Liver (tissue), 9 donors: ENCODE results near the gene SOX6. TPM values are rescaled to one million over a fixed set of nuclear protein-coding genes. Genes with fewer than 3 reads are reported as not detected.

Experiments
- DNase-seq: peaks from one replicate; pipeline ENCODE4 v3.0.0-alpha.2; 2017; ENCODE audit warnings: low spot score
- H3K27ac ChIP-seq, 2 donors: one replicate each; pipeline ENCODE4 v1.7.0; 2013; ENCODE audit warnings: inconsistent platforms in 2 of 2, low read length in 2 of 2, control low read depth in 1 of 2, low read depth in 1 of 2, mild to moderate bottlenecking in 1 of 2
- H3K27me3 ChIP-seq, 4 donors: one replicate each; pipeline versions ENCODE4 v1.6.1 to v1.7.0; 2013; ENCODE audit warnings: low read length in 3 of 4, inconsistent platforms in 1 of 4, mild to moderate bottlenecking in 1 of 4, moderate library complexity in 1 of 4; ENCODE audit not compliant: control insufficient read depth in 4 of 4, insufficient read depth in 4 of 4
- H3K36me3 ChIP-seq, 4 donors: one replicate each; pipeline versions ENCODE4 v1.6.1 to v1.7.0; 2013; ENCODE audit warnings: low read length in 3 of 4, mild to moderate bottlenecking in 3 of 4, low read depth in 1 of 4, moderate library complexity in 1 of 4; ENCODE audit not compliant: control insufficient read depth in 4 of 4, insufficient read depth in 3 of 4
- H3K4me1 ChIP-seq, 4 donors: one replicate each; pipeline versions ENCODE4 v1.6.1 to v1.7.0; 2013; ENCODE audit warnings: low read length in 3 of 4, mild to moderate bottlenecking in 3 of 4, moderate library complexity in 1 of 4; ENCODE audit not compliant: control insufficient read depth in 4 of 4, insufficient read depth in 4 of 4
- H3K4me3 ChIP-seq, 3 donors: one replicate each; pipeline versions ENCODE4 v1.6.1 to v1.7.0; 2013; ENCODE audit warnings: low read length in 3 of 3, control low read depth in 1 of 3, low read depth in 1 of 3, mild to moderate bottlenecking in 1 of 3
- H3K9ac ChIP-seq, 2 donors: one replicate each; pipeline ENCODE4 v1.7.0; 2013; ENCODE audit warnings: low read length in 2 of 2, mild to moderate bottlenecking in 2 of 2, moderate library complexity in 2 of 2, control low read depth in 1 of 2, low read depth in 1 of 2
- H3K9me3 ChIP-seq, 4 donors: one replicate each; pipeline versions ENCODE4 v1.6.1 to v1.7.0; 2013; ENCODE audit warnings: low read length in 3 of 4; ENCODE audit not compliant: control insufficient read depth in 4 of 4
- ATF3 ChIP-seq: IDR thresholded peaks from 2 replicates; pipeline ENCODE4 v1.6.1; 2016; ENCODE audit warnings: antibody characterized with exemption
- CTCF ChIP-seq: fragments of 150-350 bp; IDR thresholded peaks from 2 replicates; pipeline ENCODE4 v1.5.1; 2017; ENCODE audit warnings: improper control_type of control experiment, low read depth, low read length; ENCODE audit not compliant: missing input control
- EGR1 ChIP-seq, 2 donors: IDR thresholded peaks; 2 replicates each; pipeline ENCODE4 v1.6.1; 2016 to 2018; ENCODE audit warnings: antibody characterized with exemption in 2 of 2, low read depth in 2 of 2
- FOXA1 ChIP-seq: IDR thresholded peaks from 2 replicates; pipeline ENCODE4 v1.6.1; 2016; ENCODE audit warnings: antibody characterized with exemption
- FOXA2 ChIP-seq: IDR thresholded peaks from 2 replicates; pipeline ENCODE4 v1.6.1; 2016; ENCODE audit warnings: antibody characterized with exemption
- GABPA ChIP-seq, 2 donors: IDR thresholded peaks in 1 of 2; conservative IDR thresholded peaks in 1 of 2; 2 replicates each; pipeline ENCODE4 v1.6.1; 2016; ENCODE audit warnings: antibody characterized with exemption in 2 of 2, mild to moderate bottlenecking in 1 of 2, moderate library complexity in 1 of 2
- HNF4A ChIP-seq, 2 donors: conservative IDR thresholded peaks; 2 replicates each; pipeline ENCODE4 v1.6.1; 2016; ENCODE audit warnings: antibody characterized with exemption in 2 of 2, mild to moderate bottlenecking in 2 of 2
- HNF4G ChIP-seq: IDR thresholded peaks from 2 replicates; pipeline ENCODE4 v1.6.1; 2016; ENCODE audit warnings: antibody characterized with exemption
- JUND ChIP-seq, 2 donors: IDR thresholded peaks; 2 replicates each; pipeline ENCODE4 v1.6.1; 2016; ENCODE audit warnings: antibody characterized with exemption in 2 of 2
- MAX ChIP-seq: IDR thresholded peaks from 2 replicates; pipeline ENCODE4 v1.6.1; 2016; ENCODE audit warnings: antibody characterized with exemption
- NR2F2 ChIP-seq: IDR thresholded peaks from 2 replicates; pipeline ENCODE4 v1.6.1; 2016; ENCODE audit warnings: antibody characterized with exemption
- RAD21 ChIP-seq, 2 donors: IDR thresholded peaks; 2 replicates each; pipeline ENCODE4 v1.6.1; 2016; ENCODE audit warnings: antibody characterized with exemption in 2 of 2, mild to moderate bottlenecking in 2 of 2
- REST ChIP-seq: IDR thresholded peaks from 2 replicates; pipeline ENCODE4 v1.6.1; 2016; ENCODE audit warnings: antibody characterized with exemption, mild to moderate bottlenecking
- RXRA ChIP-seq, 2 donors: IDR thresholded peaks; 2 replicates each; pipeline ENCODE4 v1.6.1; 2017 to 2018; ENCODE audit warnings: antibody characterized with exemption in 2 of 2, mild to moderate bottlenecking in 1 of 2
- SP1 ChIP-seq: IDR thresholded peaks from 2 replicates; pipeline ENCODE4 v1.6.1; 2018; ENCODE audit warnings: antibody characterized with exemption, mild to moderate bottlenecking
- TAF1 ChIP-seq: conservative IDR thresholded peaks from 2 replicates; pipeline ENCODE4 v1.6.1; 2016; ENCODE audit warnings: antibody characterized with exemption, mild to moderate bottlenecking
- YY1 ChIP-seq: IDR thresholded peaks from 2 replicates; pipeline ENCODE4 v1.6.1; 2016; ENCODE audit warnings: antibody characterized with exemption, mild to moderate bottlenecking
- ZBTB33 ChIP-seq: IDR thresholded peaks from 2 replicates; pipeline ENCODE4 v1.6.1; 2016; ENCODE audit warnings: antibody characterized with exemption
- WGBS: extraction: QIAGEN DNeasy Blood & Tissue Kit; methylation state at CpG from one replicate; pipeline ENCODE4 v1.1.7; 2013; 5-methylcytosine and 5-hydroxymethylcytosine counted together
- polyA plus RNA-seq, 2 donors: library from polyadenylated mRNA; stranded (reverse) in 1 of 2; unstranded in 1 of 2; fragments of 200-250 nt in 1 of 2; fragments of >200 nt in 1 of 2; fragmentation: Nextera tagmentation in 1 of 2; extraction: Ambion mirVana in 1 of 2; gene quantifications; one replicate each; pipeline versions ENCODE4 v1.2.1 to v1.2.3, GENCODE V29; 2013 to 2015
- total RNA-seq, 2 donors: library from RNA; depleted of rRNA; stranded (reverse); fragments of >200 nt; gene quantifications; one replicate each; pipeline ENCODE4 v1.2.3, GENCODE V29; 2014
- donor health status: healthy.
- donor health status: healthy.
- donor health status: healthy.
- donor health status: healthy.
- donor health status: healthy.

SOX6 gene
- total and polyA plus RNA-seq, 4 donors = 2.4 to 111 (median 14.8) TPM

- Histone ChIP-seq H3K27me3 (no peaks in the 10 kb centered on the region), H3K27ac (no peak overlapping the region), H3K9me3 (no peaks in the 10 kb centered on the region), H3K36me3 (peaks cover 0 to 4% (median 0%) of the 10 kb centered on the region in 4 donors), H3K4me1 (peaks cover 0 to 4% (median 2%) of the 10 kb centered on the region in 4 donors), H3K4me3 (no peak overlapping the region), H3K9ac (no peak overlapping the region)
- DNase-seq = no peak
- TF ChIP-seq NR2F2 (no peak), SP1 (no peak)
- 91% methylated on average over 4 of the region's 4 CpGs for WGBS
Observed at GRCh38 chr11:16080688-16081381, 275.5 kb downstream of the SOX6 start.

GRCh38 chr11:16078936-16079335 is 277.4 kb downstream of the SOX6 start:
- peaks cover 0 to 4% (median 0%) of the 10 kb centered on the region in 4 donors for H3K36me3 ChIP-seq
- peaks cover 0 to 4% (median 2%) of the 10 kb centered on the region in 4 donors for H3K4me1 ChIP-seq
- no peak overlapping the region for H3K9ac ChIP-seq
- no peaks in the 10 kb centered on the region for H3K9me3 ChIP-seq
- no peak for TF ChIP-seq TAF1
- no peak for TF ChIP-seq ZBTB33
- TF ChIP-seq EGR1 (IDR thresholded peaks at IDR 0.05; ENCODE audit: low read depth in 2 of 2) = no peak
- TF ChIP-seq JUND (IDR thresholded peaks at IDR 0.05) = no peak
- TF ChIP-seq RXRA (IDR thresholded peaks at IDR 0.05) = no peak
- TF ChIP-seq RAD21 (IDR thresholded peaks at IDR 0.05) = no peak
- no peak for TF ChIP-seq NR2F2
- no peak for TF ChIP-seq GABPA (IDR thresholded peaks at IDR 0.05 in 1 of 2, conservative IDR thresholded peaks at IDR 0.05 in 1 of 2)
- TF ChIP-seq SP1 = no peak
- no peak for TF ChIP-seq REST
- no peak for TF ChIP-seq FOXA2
- no peak for TF ChIP-seq HNF4A (conservative IDR thresholded peaks at IDR 0.05)
- TF ChIP-seq HNF4G = no peak
- no peak for TF ChIP-seq CTCF
- TF ChIP-seq MAX = no peak
- no peak for TF ChIP-seq YY1
- no peak for TF ChIP-seq ATF3
- no peak for TF ChIP-seq FOXA1
- H3K27ac ChIP-seq = no peak overlapping the region
- no peak overlapping the region for H3K4me3 ChIP-seq
- 94% methylated on average over 3 of the region's 3 CpGs for WGBS
- DNase-seq = no peak
- H3K27me3 ChIP-seq = no peaks in the 10 kb centered on the region
